ENCODE data around the gene KRTCAP2. TPM values are rescaled to one million over a fixed set of nuclear protein-coding genes. Genes with fewer than 3 reads are reported as not detected.
"Not testable (repeated sequence)": the region's sequence is repeated elsewhere in the genome, so short reads cannot be mapped to it uniquely, and the experiment has no call there.

Gene KRTCAP2
- total RNA-seq, 1 donor from 2014 or later = 170 TPM

GRCh38 chr1:155169541-155169940 lies 3.6 kb downstream of the KRTCAP2 start:
- no peak overlapping the region for H3K4me3 ChIP-seq (ENCODE audit: low read depth, low read length)
- no peak for TF ChIP-seq CTCF (conservative IDR thresholded peaks at IDR 0.05; ENCODE audit: low read depth, low read length)
- no peak for DNase-seq (ENCODE audit: low read depth)

- no peak for DNase-seq (ENCODE audit: low read depth)
- TF ChIP-seq CTCF (conservative IDR thresholded peaks at IDR 0.05; ENCODE audit: low read depth, low read length) = no peak
Observed at GRCh38 chr1:155168456-155169210, 4.5 kb downstream of the KRTCAP2 start.

GRCh38 chr1:155168105-155168445 lies 5.0 kb downstream of the KRTCAP2 start:
- H3K4me3 ChIP-seq (ENCODE audit: low read depth, low read length); DNase-seq (ENCODE audit: low read depth): not testable (repeated sequence)

More at GRCh38 chr1:155168456-155169210, 4.5 kb downstream of the KRTCAP2 start:
- H3K4me3 ChIP-seq (ENCODE audit: low read depth, low read length) = no peak overlapping the region

- peak; percentile 96 for TF ChIP-seq CTCF (conservative IDR thresholded peaks at IDR 0.05; ENCODE audit: low read depth, low read length)
- H3K4me3 ChIP-seq (ENCODE audit: low read depth, low read length) = peak overlapping the region; percentile 34
- DNase-seq (ENCODE audit: low read depth) = no peak
Observed at GRCh38 chr1:155167166-155168104, 5.7 kb downstream of the KRTCAP2 start.

- no peak for TF ChIP-seq CTCF (conservative IDR thresholded peaks at IDR 0.05; ENCODE audit: low read depth, low read length)
- DNase-seq (ENCODE audit: low read depth) = no peak
- H3K4me3 ChIP-seq (ENCODE audit: low read depth, low read length) = no peak overlapping the region
Observed at GRCh38 chr1:155166471-155167165, 6.5 kb downstream of the KRTCAP2 start.

GRCh38 chr1:155166051-155166470 lies 7.0 kb downstream of the KRTCAP2 start:
- H3K4me3 ChIP-seq (ENCODE audit: low read depth, low read length) = no peak overlapping the region
- TF ChIP-seq CTCF (conservative IDR thresholded peaks at IDR 0.05; ENCODE audit: low read depth, low read length) = no peak
- no peak for DNase-seq (ENCODE audit: low read depth)

- H3K4me3 ChIP-seq (ENCODE audit: low read depth, low read length); DNase-seq (ENCODE audit: low read depth): not testable (repeated sequence)
Observed at GRCh38 chr1:155164625-155165024, 8.5 kb downstream of the KRTCAP2 start.

- not testable (repeated sequence) for H3K4me3 ChIP-seq (ENCODE audit: low read depth, low read length); DNase-seq (ENCODE audit: low read depth)
Observed at GRCh38 chr1:155163785-155164184, 9.3 kb downstream of the KRTCAP2 start.

- DNase-seq (ENCODE audit: low read depth); H3K4me3 ChIP-seq (ENCODE audit: low read depth, low read length): not testable (repeated sequence)
Observed at GRCh38 chr1:155162631-155163030, 10.5 kb downstream of the KRTCAP2 start.
